Ramos (cell line): Measurements from ENCODE around the gene B4GALT2.

ENCODE experiments used
- in situ Hi-C: fragments of 300-500 bp; cut with MboI; formaldehyde crosslinking; loops from one replicate; pipeline ENCODE4 v1.14.3; 2022; ENCODE audit warnings: low sequenced_read_pairs; ENCODE audit not compliant: unreplicated experiment

Gene B4GALT2

GRCh38 chr1:44037154-44037553 is 58.1 kb downstream of the B4GALT2 start:
- in situ Hi-C loops: no loop called here

DNA sequence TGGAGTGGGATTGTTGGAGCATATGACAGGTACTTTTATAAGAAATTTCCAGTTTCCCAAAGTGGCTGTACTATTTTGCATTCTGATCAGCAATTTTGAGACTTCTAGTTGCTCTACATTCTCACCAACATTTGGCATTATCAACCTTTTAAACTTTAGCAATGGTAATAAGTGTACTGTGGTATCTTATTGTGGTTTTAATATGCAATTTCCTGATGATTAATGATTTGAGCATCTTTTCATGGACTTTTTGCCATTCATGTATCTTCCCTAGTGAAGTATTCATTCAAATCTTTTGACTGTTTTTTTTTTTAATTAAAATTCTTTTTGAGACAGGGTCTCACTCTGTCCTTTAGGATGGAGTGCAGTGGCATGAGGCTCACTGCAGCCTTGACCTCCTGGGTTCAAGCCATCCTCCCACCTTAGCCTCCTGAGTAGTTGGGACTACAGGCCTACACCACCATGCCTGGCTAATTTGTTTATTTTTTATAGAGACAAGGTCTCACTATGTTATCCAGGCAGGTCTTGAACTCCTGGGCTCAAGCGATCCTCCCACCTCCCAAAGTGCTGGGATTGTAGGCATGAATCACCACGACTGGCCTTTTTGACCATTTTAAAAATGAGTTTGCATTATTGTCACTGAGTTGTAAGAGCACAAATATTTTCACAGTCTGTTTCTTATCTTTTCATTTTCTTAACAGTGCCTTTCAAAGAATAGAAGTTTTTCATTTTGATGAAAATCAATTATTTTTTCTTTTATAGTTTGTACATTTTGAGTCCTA is 60.1 kb downstream of the B4GALT2 start:
- in situ Hi-C loops: no loop called here

DNA sequence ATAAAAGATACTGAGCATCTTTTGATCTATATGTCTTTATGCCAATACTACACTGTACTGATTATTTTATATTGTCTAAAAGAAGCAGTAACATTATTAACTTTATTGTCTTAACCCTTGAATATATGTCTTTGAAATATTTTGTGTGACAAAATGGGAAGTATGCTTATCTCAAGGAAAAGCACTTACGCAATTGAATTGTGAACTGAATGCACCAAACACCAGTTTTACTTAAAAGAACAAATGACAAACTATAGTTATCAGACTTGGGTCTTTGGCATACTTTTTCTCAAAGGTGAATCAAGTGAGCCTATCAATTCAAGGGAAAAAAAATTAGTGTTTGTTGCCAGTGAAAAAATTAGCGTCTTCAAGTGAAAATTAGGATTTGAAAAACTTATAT is 61.4 kb downstream of the B4GALT2 start:
- in situ Hi-C loops: no loop called here
